Hematopoietic multipotent progenitor cell treated with erythropoietin and hydrocortisone succinate and interleukin-3 and kit ligand, for 17 days (in vitro differentiated cells): ENCODE results near the gene MAPKAPK3.

Experiments
- DNase-seq: peaks from one replicate; pipeline ENCODE4 v3.0.0-alpha.2; 2015; ENCODE audit warnings: low spot score

The MAPKAPK3 gene

GRCh38 chr3:50609071-50609762 lies 7.7 kb upstream of the MAPKAPK3 start:
- no peak for DNase-seq

GRCh38 chr3:50609763-50610085 lies 7.2 kb upstream of the MAPKAPK3 start:
- DNase-seq = no peak

- peak; percentile 89 for DNase-seq
Measured at GRCh38 chr3:50610181-50610971, 6.6 kb upstream of the MAPKAPK3 start.

GRCh38 chr3:50610992-50611463 lies 5.9 kb upstream of the MAPKAPK3 start:
- DNase-seq = no peak

GRCh38 chr3:50611464-50612233 lies 5.3 kb upstream of the MAPKAPK3 start, which contains the start of gene CISH:
CISH (minus strand) TSS chr3:50611774; CDS start chr3:50611650, 124 bp downstream.
- peak; percentile 90 for DNase-seq

- peak; percentile 55 for DNase-seq
Measured at GRCh38 chr3:50612234-50612882, 4.6 kb upstream of the MAPKAPK3 start.

- DNase-seq = no peak
Measured at GRCh38 chr3:50612970-50613846, 3.7 kb upstream of the MAPKAPK3 start.

GRCh38 chr3:50615190-50615589 lies 1.8 kb upstream of the MAPKAPK3 start:
- DNase-seq = no peak

- DNase-seq = peak; percentile 86
Measured at GRCh38 chr3:50616003-50616769, 765 bp upstream of the MAPKAPK3 start.

GRCh38 chr3:50616770-50617095 lies 218 bp upstream of the MAPKAPK3 start:
- DNase-seq = peak; percentile 90

GRCh38 chr3:50617911-50618481 lies 1.0 kb downstream of the MAPKAPK3 start:
- DNase-seq = no peak

- DNase-seq = no peak
Measured at GRCh38 chr3:50620420-50620819, 3.5 kb downstream of the MAPKAPK3 start.

- no peak for DNase-seq
Measured at GRCh38 chr3:50620820-50621219, 3.9 kb downstream of the MAPKAPK3 start.

GRCh38 chr3:50622881-50623280 lies 5.9 kb downstream of the MAPKAPK3 start:
- DNase-seq = no peak

GRCh38 chr3:50623840-50624474 lies 7.0 kb downstream of the MAPKAPK3 start:
- no peak for DNase-seq

GRCh38 chr3:50624634-50625033 lies 7.7 kb downstream of the MAPKAPK3 start:
- no peak for DNase-seq

GRCh38 chr3:50625231-50626182 lies 8.6 kb downstream of the MAPKAPK3 start:
- no peak for DNase-seq

GRCh38 chr3:50626401-50626800 lies 9.4 kb downstream of the MAPKAPK3 start:
- no peak for DNase-seq
